NB4 (cell line): Measurements from ENCODE around the gene PIK3R1.

Source experiments
- POLR2A ChIP-seq: IDR thresholded peaks from 2 replicates; pipeline ENCODE4 v1.6.1; 2011; ENCODE audit warnings: mild to moderate bottlenecking; ENCODE audit not compliant: insufficient read length; ENCODE audit errors: extremely low read depth
- TF ChIP-seq, protein P1 (sequence below): IDR thresholded peaks from one replicate; pipeline ENCODE4 v1.5.1; 2012; ENCODE audit warnings: low read depth, low read length

- TF ChIP-seq POLR2A = no peak
- TF ChIP-seq, protein P1, sequence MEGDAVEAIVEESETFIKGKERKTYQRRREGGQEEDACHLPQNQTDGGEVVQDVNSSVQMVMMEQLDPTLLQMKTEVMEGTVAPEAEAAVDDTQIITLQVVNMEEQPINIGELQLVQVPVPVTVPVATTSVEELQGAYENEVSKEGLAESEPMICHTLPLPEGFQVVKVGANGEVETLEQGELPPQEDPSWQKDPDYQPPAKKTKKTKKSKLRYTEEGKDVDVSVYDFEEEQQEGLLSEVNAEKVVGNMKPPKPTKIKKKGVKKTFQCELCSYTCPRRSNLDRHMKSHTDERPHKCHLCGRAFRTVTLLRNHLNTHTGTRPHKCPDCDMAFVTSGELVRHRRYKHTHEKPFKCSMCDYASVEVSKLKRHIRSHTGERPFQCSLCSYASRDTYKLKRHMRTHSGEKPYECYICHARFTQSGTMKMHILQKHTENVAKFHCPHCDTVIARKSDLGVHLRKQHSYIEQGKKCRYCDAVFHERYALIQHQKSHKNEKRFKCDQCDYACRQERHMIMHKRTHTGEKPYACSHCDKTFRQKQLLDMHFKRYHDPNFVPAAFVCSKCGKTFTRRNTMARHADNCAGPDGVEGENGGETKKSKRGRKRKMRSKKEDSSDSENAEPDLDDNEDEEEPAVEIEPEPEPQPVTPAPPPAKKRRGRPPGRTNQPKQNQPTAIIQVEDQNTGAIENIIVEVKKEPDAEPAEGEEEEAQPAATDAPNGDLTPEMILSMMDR = no peak
These were observed 51.5 kb downstream of the PIK3R1 start for GRCh38 chr5:68267066-68267465.
